Measurements from ENCODE around the gene SPRYD3.
"Not testable (repeated sequence)": the region's sequence is repeated elsewhere in the genome, so short reads cannot be mapped to it uniquely, and the experiment has no call there.

The SPRYD3 gene

DNA sequence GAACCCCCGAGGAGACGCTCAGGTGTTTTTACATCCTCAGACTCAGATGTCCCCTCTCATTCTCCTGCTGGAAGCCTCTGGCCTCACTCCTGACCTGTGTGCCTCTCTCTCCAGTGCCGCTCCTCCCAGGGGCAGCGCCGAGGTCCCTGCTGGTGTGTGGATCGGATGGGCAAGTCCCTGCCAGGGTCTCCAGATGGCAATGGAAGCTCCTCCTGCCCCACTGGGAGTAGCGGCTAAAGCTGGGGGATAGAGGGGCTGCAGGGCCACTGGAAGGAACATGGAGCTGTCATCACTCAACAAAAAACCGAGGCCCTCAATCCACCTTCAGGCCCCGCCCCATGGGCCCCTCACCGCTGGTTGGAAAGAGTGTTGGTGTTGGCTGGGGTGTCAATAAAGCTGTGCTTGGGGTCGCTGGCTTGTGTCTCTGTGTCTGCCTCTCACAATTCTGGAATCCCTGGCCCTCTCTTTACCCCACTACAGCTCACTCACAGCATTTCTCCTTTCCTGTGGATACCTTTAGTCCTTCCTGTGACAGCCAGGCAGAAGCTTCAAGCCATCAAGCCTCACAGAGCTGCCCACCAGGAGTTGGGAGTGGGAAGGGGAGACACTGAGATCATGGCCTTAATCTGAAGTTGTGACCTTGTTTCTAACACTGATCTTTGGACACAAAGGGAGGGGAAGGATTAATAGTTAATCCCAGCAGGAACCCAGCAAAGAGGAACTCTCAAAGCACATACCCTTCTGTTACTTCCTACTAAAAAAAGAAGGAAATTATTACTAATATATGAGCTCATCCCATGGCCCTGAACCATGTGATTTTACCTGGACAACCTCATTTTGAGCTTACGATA lies 23.0 kb upstream of the SPRYD3 start:
- peak; percentile 41 to 74 (median 62) for DNase-seq

DNA sequence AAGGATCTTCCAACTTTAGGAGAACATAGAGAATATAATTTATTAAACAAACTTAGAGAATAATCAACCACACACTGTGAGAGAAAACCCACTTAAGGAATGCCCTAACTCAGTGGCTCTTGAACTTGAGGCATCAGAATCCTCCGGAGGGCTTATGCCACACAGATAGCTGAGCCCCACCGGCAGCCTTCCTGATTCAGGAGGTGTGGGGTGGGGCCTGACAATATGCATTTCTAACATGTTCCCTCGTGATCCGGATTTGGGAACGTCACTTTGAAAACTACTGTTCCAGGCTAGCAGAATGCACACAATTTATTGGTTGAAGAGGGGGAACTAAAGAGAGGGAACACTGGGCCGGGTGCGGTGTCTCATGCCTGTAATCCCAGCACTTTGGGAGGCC lies 22.1 kb upstream of the SPRYD3 start:
- DNase-seq: no peak

DNA sequence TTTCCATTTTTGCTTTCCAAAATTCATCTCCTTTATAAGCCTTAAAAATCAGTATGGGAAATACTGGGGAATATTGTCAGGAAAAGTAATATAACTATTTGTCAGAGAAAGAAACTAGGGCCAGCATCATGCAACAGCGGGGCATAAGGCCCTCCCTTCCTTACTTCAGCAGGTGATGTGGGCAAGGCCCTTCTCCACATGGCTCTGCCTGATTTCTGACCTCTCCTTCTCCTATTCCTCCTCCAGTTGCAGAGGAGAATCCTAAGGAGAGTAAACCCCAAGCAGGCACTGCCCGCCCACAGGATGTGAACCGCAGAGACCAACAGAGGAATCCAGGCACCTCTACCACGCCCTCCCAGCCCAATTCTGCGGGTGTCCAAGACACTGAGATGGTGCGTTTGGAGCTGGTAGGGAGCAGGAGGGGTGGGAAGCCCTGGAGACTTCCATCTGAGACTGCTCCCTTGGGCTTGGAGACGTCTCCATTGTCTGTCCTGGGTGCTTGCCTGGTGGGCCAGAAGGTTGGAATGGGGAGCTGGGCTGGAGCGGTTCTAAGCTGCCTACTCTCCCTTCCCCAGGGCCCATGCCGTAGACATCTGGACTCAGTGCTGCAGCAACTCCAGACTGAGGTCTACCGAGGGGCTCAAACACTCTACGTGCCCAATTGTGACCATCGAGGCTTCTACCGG lies 21.4 kb upstream of the SPRYD3 start:
- DNase-seq: no peak

- peak; percentile 86 to 91 (median 87) for DNase-seq
Observed at GRCh38 chr12:53099071-53099882, 20.1 kb upstream of the SPRYD3 start.

DNA sequence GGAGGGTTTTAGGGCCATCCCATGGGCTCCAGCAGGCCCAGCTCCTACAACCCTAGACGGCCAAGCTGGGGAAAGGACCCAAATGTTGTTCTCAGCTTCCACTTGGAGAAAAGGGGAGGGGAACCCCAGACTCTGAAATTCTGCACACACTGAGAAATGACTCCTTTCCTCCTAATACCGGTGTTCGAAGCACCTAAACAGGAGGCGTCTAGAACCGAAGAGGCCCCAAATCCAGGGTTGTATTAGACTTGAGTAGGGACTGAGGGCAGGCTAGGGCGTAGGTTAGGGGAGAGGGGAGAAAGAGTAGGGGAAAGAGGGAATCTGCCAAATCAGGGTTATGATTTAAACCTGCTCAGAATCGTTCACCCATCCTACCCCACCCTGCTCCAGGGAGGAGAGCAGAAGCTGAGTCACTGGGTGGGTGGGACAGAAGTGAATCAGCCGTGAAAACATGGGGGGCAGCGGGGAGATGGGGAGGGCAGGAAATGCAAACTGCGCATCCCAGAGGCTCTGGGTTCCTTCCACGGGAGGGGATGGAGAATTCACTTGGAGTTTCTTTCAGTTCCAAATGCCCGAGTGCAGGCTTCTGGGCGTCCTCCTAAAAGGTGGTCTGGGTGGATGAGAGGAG lies 19.3 kb upstream of the SPRYD3 start:
- peak in 2 of 4 experiments; percentile 27 for DNase-seq

DNA sequence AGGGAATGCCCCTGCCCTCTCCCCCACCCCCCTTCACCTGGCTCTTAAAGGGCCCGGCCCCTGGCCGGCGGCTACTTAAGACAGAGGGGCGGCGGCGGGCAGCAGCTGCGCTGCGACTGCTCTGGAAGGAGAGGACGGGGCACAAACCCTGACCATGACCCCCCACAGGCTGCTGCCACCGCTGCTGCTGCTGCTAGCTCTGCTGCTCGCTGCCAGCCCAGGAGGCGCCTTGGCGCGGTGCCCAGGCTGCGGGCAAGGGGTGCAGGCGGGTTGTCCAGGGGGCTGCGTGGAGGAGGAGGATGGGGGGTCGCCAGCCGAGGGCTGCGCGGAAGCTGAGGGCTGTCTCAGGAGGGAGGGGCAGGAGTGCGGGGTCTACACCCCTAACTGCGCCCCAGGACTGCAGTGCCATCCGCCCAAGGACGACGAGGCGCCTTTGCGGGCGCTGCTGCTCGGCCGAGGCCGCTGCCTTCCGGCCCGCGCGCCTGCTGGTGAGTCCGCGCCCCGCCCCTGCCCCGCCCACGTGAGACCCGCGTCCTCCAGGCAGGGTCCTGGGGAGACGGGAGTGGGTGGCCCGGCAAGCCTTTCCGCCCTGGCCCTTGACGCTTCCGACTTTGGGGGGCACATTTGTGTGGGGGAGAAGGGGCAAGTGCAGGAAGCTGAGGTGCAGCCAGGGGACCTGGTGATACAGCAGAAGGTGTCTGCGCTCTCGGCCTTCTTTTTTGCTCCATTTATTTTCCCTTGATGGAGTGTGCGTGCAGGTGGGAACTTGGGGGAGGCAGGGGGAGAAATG lies 18.6 kb upstream of the SPRYD3 start, which contains the start of gene IGFBP6:
TSS of gene IGFBP6 (plus strand) at position 104 of the 790 bp plus-strand sequence. CDS start at position 155, 51 bp downstream.
- peak; percentile 30 to 77 (median 54) for DNase-seq

- DNase-seq: peak in 1 of 4 experiments; percentile 24
Observed at GRCh38 chr12:53097207-53097563, 18.0 kb upstream of the SPRYD3 start.

GRCh38 chr12:53096759-53097158 lies 17.6 kb upstream of the SPRYD3 start:
- DNase-seq: no peak

DNA sequence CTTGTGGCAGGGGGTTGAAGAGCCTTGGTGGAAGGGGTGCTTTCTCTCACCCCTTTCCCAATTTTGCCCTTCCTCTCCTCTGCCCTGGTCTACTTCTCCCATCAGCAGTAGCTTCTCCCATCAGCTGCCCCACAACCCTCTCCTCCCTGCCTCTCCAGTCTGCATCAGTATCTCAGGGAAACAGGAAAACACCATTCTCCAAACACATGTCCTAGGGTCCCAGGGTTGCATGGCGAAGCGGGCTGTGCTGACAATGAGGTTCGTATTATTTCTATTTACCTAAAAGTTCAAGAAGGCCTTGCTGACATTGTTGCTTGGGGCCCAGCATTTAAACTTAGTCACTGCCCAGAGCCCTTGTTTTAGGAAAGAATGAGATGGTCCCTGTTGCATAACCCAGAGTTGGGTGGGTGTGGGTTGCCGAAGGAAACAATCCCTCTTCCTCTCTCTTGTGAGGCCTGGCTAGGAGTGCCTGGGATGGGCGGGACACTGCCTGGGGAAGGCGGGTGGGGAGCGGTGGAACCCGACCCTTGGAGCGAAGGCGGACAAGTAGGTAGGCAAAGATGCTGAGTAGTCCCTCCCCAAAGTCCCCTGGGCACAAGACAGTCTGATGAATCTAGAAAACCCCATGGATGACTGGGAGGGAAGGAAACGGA lies 17.0 kb upstream of the SPRYD3 start:
- DNase-seq: peak; percentile 57 to 78 (median 75)

DNA sequence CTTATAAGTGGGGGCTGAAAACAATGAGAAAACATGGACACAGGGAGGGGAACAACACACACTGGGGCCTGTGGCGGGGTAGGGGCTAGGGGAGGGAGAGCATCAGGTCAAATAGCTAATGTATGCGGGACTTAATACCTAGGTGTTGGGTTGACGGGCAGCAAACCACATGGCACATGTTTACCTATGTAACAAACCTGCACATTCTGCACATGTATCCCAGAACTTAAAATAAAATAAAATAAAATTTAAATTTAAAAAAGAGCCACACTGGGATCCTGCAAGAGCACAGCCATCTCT lies 16.4 kb upstream of the SPRYD3 start:
- DNase-seq: not testable (repeated sequence)

- not testable (repeated sequence) for DNase-seq
Observed at GRCh38 chr12:53094796-53095595, 15.8 kb upstream of the SPRYD3 start.

- DNase-seq: peak in 2 of 4 experiments; percentile 32 to 47
Observed at GRCh38 chr12:53094394-53094787, 15.2 kb upstream of the SPRYD3 start.

- peak; percentile 78 to 89 (median 85) for DNase-seq
Observed at GRCh38 chr12:53093777-53094393, 14.7 kb upstream of the SPRYD3 start.

- no peak for DNase-seq
Observed at GRCh38 chr12:53091756-53092155, 12.6 kb upstream of the SPRYD3 start.

DNA sequence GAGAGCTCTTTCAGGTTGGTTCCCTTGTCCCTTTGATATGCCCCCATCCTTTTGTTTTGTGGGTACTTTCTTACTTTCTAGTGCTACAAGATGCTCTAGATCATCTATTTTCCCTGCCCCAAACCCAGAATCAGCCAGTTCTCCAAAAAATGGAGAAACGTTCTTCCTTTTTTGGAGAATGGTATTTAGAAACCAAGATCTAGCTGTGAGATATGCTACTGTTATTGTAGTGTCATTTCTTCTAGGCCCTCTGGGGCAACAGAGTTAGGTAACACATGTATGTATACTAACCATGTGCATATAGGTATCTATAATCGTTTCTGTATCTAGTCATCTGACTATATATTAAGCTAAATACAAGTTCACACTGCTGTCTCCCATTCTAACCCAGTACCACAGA lies 11.4 kb upstream of the SPRYD3 start:
- DNase-seq: peak in 1 of 4 experiments; percentile 6

DNA sequence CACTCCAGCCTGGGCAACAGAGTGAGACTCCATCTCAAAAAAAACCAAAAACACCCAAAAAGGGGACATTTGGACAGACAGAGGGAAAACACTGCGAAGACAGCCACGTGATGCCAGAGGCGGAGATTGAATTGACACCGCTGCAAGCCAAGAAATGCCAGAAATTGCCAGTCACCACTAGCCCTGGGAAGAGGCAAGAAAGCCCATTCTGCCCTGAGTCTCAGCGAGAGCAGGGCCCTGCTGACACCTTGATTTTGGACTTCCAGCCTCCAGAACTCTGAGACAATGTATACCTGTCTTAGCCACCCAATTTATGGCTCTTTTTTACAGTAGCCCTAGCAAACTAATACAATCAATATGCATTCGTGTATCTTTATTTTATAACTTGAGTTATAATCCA lies 10.9 kb upstream of the SPRYD3 start:
- no peak for DNase-seq

- no peak for DNase-seq
Observed at GRCh38 chr12:53086361-53086760, 7.2 kb upstream of the SPRYD3 start.

- DNase-seq: no peak
Observed at GRCh38 chr12:53082637-53083175, 3.5 kb upstream of the SPRYD3 start.

DNA sequence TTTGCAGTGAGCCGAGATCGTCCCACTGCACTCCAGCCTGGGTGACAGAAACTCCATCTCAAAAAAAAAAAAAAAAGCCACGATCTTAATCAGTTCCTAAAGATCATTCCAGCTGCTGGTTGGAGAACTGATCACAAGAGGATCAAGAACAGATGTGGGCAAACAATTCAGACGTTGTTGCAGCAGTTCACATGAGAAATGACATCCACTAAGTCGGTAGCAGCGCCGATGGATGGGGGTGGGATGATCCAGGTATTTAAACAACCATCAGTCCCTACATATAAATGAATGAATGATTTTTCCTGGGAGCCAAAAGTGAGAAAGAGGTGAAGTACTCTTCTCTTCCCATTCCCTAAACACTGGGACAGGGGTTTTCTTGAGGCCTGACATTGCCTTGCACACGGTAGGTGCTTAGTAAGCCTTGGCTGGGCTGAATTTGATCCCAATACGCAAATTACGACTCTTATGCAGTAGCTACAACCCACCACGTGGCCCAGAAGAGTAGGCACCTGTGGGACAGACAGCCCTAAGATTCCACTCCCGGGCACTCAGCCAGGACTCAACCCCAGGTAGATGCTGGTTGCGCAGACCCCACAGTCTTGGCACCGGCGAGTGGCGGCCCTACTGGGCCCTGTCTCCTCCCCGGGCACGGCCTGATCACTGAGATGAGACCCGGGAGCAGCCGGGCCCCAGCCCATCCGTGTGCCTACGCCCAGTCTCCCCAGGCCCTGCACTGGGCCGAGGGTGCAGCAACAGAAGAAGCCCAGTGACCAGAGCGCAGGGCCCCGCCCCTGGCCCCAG lies 565 bp downstream of the SPRYD3 start:
- DNase-seq: no peak

All from suppressor macrophage (primary cell).